Measurements from ENCODE around the gene FBXW9.

DNA sequence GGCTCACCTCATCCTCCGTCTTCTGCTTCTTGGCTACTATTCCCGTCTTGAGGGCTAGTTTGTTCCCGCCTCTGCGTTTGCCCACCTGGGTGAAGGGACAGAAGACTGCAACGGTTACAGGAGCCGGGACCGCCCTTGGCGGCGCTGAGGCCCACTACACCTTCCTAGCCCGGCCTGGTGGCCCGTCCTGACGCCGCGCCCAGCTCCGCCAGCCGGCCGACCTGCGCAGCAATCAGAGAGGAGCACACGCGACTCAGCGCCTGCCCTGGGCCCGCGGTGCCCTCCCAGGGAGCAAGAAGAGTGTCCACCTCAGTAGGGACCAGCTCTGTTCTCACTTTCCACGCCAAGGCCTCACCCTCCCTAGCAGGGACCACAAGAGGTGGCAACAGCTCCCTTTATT, 34.9 kb upstream of the FBXW9 start:
- TF ChIP-seq CTCF (IDR thresholded peaks at IDR 0.05) (no peak), POLR2A (IDR thresholded peaks at IDR 0.05) (no peak)
